ENCODE data around the gene RSL1D1. TPM values are rescaled to one million over a fixed set of nuclear protein-coding genes. Genes with fewer than 3 reads are reported as not detected.
"Not testable (repeated sequence)": the region's sequence is repeated elsewhere in the genome, so short reads cannot be mapped to it uniquely, and the experiment has no call there.

Gene RSL1D1
- total RNA-seq, 1 experiment from 2014 or later, result 432 TPM

DNA sequence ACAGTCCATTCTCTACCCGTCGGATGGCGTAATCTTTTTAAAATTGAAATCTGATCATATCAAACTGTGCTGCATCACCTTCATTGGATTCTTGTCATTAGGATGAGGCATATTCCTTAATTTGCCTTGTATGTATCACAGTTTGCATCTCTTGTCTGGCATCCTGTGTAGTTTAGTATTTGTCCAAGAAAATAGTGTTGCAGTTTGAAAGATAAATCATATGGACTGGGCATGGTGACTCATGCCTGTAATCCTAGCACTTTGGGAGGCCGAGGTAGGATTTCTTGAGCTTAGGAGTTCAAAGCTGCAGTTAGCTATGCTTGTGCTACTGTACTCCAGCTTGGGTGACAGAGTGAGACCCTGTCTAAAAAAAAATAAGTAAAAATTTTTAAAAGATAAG lies 5.8 kb upstream of the RSL1D1 start:
- DNase-seq (ENCODE audit: low read depth, low spot score), result no peak
- in situ Hi-C loops (cut with HindIII; ENCODE audit: low pct_unique_long_range_greater_than_20kb, low sequenced_read_pairs), result no loop called here

DNA sequence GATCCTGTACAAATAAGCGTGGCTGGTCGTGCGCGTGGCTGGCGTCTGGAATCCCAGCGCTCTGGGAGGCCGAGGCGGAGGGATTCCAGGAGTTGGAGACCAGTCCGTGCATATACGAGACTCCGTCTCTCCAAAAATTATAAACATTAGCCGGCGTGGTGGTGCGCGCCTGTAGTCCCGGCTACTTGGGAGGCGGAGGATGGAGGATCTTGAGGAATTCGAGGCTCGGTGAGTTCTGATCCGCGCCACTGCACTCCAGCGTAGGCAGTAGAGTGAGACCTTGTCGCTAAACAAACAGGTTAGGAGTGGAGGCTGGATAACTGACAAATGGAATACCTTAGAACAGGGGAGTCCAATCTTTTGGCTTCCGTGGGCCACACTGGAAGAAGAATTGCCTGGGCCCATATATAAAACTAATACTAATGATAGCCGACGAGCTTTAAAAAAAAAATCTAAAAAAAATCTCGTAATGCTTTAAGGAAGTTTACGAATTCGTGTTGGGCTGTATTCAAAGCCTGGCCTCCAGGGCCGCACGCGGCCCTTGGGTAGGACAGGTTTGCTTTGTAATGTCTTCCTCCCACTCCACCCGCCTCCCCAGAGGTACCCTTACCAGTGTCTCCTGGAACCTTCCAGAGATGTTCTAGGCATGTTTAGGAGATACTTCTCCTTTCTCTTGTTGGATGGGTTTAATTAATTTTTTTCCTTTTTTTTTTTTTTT lies 909 bp upstream of the RSL1D1 start:
- in situ Hi-C loops (cut with HindIII; ENCODE audit: low pct_unique_long_range_greater_than_20kb, low sequenced_read_pairs), result no loop called here
- no peak for DNase-seq (ENCODE audit: low read depth, low spot score)

GRCh38 chr16:11848842-11849241 lies 2.5 kb downstream of the RSL1D1 start:
- in situ Hi-C loops (cut with HindIII; ENCODE audit: low pct_unique_long_range_greater_than_20kb, low sequenced_read_pairs), result no loop called here
- no peak for DNase-seq (ENCODE audit: low read depth, low spot score)

- in situ Hi-C loops (cut with HindIII; ENCODE audit: low pct_unique_long_range_greater_than_20kb, low sequenced_read_pairs), result no loop called here
- DNase-seq (ENCODE audit: low read depth, low spot score), result no peak
Measured at GRCh38 chr16:11844499-11844898, 6.8 kb downstream of the RSL1D1 start.

DNA sequence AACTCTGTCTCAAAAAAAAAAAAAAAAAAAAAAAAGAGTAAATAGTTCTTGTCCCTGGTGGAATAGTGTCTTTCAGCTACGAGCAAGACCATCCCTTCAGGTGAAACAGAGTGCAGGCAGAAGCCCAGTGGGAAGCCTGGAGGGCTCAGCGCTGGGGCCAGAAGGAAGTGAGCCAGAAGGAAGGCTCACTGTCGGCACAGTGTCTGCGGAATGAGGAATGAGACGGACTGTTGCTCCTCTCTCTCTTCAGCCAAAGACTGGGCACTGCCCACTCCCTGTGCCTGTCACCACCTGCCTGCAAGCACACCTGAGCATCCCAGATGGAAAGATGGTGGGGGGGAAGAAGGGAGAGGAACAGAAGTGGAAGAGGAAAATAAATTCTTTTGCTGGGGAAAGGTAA lies 7.5 kb downstream of the RSL1D1 start:
- in situ Hi-C loops (cut with HindIII; ENCODE audit: low pct_unique_long_range_greater_than_20kb, low sequenced_read_pairs), result no loop called here
- DNase-seq (ENCODE audit: low read depth, low spot score), result no peak

- in situ Hi-C loops (cut with HindIII; ENCODE audit: low pct_unique_long_range_greater_than_20kb, low sequenced_read_pairs), result no loop called here
- no peak for DNase-seq (ENCODE audit: low read depth, low spot score)
Measured at GRCh38 chr16:11843206-11843605, 8.1 kb downstream of the RSL1D1 start.

GRCh38 chr16:11841026-11841425 lies 10.3 kb downstream of the RSL1D1 start:
- no peak for DNase-seq (ENCODE audit: low read depth, low spot score)
- in situ Hi-C loops (cut with HindIII; ENCODE audit: low pct_unique_long_range_greater_than_20kb, low sequenced_read_pairs), result no loop called here

DNA sequence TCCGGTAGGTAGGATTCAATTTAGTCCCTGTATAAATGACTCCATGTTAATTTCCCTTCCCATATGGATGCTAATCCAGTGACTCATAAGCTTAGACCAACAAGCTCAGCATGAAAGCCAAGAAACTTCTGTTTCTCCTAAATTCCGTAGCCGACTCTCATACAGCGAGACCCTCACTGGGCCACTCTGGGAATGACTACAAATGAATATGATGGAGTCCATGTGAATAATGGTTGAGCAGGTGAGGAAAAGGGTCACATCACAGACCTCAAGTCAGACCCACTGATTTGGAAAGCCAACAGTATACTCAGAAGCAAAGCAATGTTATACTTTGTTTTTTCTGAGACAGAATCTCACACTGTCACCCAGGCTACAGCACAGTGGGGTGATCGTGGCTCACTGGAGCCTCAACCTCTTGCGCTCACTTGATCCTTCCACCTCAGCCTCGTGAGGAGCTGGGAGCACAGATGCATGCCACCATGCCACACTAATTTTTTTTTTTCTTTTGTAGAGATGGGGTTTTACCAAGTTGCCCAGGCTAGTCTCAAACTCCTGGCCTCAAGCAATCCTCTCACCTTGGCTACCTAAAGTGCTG lies 14.6 kb downstream of the RSL1D1 start:
- in situ Hi-C loops (cut with HindIII; ENCODE audit: low pct_unique_long_range_greater_than_20kb, low sequenced_read_pairs), result no loop called here
- no peak for DNase-seq (ENCODE audit: low read depth, low spot score)

GRCh38 chr16:11835891-11836649 lies 15.3 kb downstream of the RSL1D1 start:
- DNase-seq (ENCODE audit: low read depth, low spot score), result peak; percentile 13

GRCh38 chr16:11835309-11835708 lies 16.0 kb downstream of the RSL1D1 start:
- no peak for DNase-seq (ENCODE audit: low read depth, low spot score)
- in situ Hi-C loops (cut with HindIII; ENCODE audit: low pct_unique_long_range_greater_than_20kb, low sequenced_read_pairs), result no loop called here

More at GRCh38 chr16:11835891-11836649, 15.3 kb downstream of the RSL1D1 start:
- in situ Hi-C loops (cut with HindIII; ENCODE audit: low pct_unique_long_range_greater_than_20kb, low sequenced_read_pairs), result no loop called here

DNA sequence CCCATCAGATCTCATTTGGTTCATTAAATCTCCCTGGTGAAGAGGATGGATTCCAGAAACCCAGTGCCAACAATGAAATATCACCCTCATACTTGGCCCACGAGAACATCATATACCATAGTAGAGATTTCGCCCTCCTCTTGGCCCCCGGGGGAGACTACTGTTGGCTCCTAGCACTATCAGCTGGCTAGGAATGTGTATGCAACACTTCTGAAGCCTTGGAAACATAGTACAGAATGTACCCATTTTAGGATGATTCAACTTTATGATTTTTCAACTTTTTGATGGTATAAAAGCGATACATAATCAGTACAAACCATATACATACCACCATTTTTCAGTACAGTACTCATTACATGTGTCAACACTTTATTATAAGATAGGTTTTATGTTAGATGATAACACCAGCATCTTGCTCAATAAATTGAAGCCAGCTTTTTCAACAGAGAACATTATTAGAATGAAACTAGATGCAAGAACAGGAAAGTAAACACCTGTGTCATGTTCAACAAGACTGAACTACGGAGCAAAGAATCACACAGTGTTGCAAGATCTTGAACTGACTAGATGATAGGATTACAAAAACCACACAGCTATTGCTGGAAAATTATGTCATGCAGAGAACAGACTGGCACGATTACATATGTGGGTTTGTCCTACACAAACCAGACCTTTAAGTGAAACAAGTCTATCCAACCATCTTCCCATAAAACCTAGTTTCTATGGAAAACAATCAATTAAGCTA lies 17.2 kb downstream of the RSL1D1 start:
- DNase-seq (ENCODE audit: low read depth, low spot score), result no peak
- in situ Hi-C loops (cut with HindIII; ENCODE audit: low pct_unique_long_range_greater_than_20kb, low sequenced_read_pairs), result no loop called here

DNA sequence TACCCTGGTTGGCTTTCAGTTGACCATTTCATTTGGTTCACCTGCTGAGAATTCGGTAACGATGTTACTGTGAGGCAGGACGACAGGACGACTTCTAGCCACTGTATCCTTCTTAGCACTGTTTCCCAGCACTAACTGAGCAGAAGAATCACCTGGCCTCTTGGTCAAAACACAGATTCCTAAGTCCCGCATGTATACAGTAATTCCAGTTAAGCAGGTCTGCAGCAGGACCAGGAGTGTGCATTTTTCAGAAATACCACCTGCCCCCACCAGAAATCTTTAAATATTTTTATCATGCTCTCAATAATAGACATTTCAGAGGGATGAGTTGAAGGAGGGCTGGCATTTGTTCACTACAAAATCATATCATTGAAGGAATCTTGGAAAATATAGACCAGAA lies 22.6 kb downstream of the RSL1D1 start:
- DNase-seq (ENCODE audit: low read depth, low spot score), result no peak
- in situ Hi-C loops (cut with HindIII; ENCODE audit: low pct_unique_long_range_greater_than_20kb, low sequenced_read_pairs), result no loop called here

- in situ Hi-C loops (cut with HindIII; ENCODE audit: low pct_unique_long_range_greater_than_20kb, low sequenced_read_pairs); DNase-seq (ENCODE audit: low read depth, low spot score): not testable (repeated sequence)
Measured at GRCh38 chr16:11825520-11826165, 25.7 kb downstream of the RSL1D1 start.

- in situ Hi-C loops (cut with HindIII; ENCODE audit: low pct_unique_long_range_greater_than_20kb, low sequenced_read_pairs), result no loop called here
- DNase-seq (ENCODE audit: low read depth, low spot score), result no peak
Measured at GRCh38 chr16:11824362-11824761, 27.0 kb downstream of the RSL1D1 start.

- in situ Hi-C loops (cut with HindIII; ENCODE audit: low pct_unique_long_range_greater_than_20kb, low sequenced_read_pairs), result not testable (repeated sequence)
Measured at GRCh38 chr16:11823645-11824044, 27.7 kb downstream of the RSL1D1 start.

GRCh38 chr16:11819798-11820197 lies 31.5 kb downstream of the RSL1D1 start:
- no peak for DNase-seq (ENCODE audit: low read depth, low spot score)
- in situ Hi-C loops (cut with HindIII; ENCODE audit: low pct_unique_long_range_greater_than_20kb, low sequenced_read_pairs), result no loop called here

More at GRCh38 chr16:11823645-11824044, 27.7 kb downstream of the RSL1D1 start:
- not testable (repeated sequence) for DNase-seq (ENCODE audit: low read depth, low spot score)

GRCh38 chr16:11818970-11819369 lies 32.4 kb downstream of the RSL1D1 start:
- in situ Hi-C loops (cut with HindIII; ENCODE audit: low pct_unique_long_range_greater_than_20kb, low sequenced_read_pairs), result not testable (repeated sequence)

More at GRCh38 chr16:11818970-11819369, 32.4 kb downstream of the RSL1D1 start:
- not testable (repeated sequence) for DNase-seq (ENCODE audit: low read depth, low spot score)
